ENCODE measurements around the gene NIP7.
"Not testable (repeated sequence)": the region's sequence is repeated elsewhere in the genome, so short reads cannot be mapped to it uniquely, and the experiment has no call there.

Gene NIP7

DNA sequence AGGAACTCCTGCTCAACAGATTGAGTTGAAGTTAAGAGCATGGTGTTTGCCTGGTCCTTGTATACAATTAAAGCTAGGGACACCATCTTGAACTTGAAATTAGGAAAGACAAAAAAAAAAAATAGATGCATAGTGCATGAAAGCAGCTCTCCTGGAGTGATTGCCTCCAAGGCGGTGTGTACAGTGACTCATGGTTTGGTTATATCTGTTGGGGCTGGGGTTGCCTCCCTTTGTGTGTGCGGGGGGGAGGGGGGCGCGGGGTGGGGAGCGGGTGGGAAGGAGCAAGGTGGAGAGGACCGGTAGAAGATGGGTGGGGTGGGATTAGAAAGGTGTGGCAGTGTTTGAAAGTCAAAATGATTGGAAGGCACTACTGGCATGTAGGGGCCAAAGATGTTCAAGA lies 8.7 kb downstream of the NIP7 start:
- no peak for DNase-seq

DNA sequence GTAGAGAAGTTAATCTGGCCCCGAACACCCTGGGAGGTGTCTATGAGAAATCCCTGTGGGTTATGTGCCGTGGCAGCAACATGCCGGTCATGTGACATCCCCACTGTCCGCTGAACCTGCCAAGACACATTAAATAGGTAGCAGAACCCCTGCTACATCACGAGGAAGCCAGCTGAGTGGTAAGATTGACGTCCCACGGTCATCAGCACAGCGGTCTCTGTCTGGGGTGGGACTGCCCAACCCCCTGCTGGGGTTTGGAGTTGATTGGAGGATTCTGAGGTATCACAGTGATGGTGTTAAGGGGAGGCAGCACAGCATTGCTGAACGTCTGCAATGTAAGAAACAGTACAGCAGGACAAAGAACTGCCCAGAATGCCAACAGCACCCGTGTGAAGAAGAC lies 10.0 kb downstream of the NIP7 start:
- DNase-seq: no peak

DNA sequence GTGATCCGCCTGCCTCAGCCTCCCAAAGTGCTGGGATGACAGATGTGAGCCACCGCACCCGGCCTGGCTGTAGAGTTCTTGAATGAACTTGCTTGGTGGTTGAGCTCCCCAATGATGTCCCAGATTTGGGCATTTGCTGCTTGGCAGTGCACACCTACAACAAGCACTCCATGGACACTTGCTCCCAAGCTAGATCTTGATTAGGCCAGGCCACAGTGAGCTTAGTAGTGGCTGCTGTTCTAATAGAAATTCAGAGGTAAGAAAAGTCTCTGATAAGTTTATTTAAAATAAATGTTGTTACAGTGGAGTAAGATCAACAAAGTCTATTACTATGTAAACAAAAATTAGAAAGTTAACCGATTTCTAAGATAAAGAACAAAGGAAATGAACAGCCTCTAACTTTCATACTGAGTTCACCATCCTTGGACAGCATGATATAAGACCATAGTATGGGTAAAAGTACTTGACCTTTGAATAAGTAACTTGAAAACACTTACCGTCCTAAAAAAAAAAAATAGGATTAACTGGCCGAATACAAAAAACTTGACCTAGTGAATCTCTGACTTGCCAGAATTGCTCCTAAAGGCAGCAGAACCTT lies 11.1 kb downstream of the NIP7 start:
- DNase-seq: no peak

- no peak for DNase-seq
Observed at GRCh38 chr16:69351309-69352027, 11.9 kb downstream of the NIP7 start, which contains the start of gene TMED6. Gene TMED6 (minus strand): TSS chr16:69351786. CDS start chr16:69351753, 33 bp downstream.

DNA sequence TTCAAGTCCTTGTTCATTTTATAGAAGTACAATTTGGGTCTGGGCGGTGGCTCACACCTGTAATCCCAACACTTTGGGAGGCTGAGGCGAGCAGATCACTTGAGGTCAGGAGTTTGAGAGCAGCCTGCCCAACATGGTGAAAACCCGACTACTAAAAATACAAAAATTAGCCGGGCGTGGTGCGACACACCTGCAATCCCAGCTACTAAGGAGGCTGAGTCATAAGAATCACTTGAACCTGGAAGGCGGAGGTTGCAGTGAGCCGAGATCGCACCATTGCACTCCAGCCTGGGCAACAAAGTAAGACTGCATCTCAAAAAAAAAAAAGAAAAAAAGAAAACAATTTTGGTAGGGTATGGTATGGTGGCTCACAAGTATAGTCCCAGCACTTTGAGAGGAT lies 20.5 kb downstream of the NIP7 start:
- DNase-seq: not testable (repeated sequence)

DNA sequence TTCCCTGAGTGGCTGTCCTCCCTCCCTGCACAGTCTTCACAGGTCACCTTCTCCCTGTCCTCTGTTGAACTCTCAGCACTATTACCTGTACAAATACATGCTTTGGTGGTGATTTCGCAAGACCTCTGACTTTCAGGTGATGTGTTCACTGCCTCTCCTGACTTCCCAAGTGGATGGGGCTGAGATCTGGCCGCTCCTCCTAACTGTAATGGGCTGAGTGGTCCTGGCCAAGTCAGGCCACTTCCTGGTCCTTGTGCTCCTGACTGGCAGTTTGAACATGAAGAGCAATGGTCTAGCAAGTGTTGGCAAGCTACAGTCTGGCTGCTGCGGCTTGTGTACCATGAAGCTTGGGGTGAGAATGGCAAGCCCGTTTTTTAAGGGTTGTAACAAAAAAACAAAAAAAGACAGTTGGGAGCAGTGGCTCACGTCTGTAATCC lies 23.7 kb downstream of the NIP7 start:
- DNase-seq: no peak

DNA sequence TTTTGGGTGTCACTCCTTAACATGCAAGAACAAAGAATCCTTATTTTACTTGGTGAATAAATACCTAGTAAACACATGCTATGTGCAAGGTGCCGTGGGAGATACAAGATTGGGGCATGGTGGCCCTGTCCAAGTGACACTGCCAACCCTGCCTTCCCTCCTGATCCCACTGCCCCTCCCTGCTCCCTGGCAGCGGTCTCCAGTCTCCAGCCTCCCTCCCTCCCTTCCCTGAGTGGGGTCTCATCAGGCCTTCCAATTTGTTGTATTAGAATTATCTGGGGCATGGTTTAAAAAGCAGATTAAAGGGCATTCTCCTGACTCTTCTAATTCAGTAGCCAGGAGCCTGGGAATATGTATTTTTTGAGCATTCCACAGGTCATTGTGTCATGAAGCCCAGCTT lies 24.5 kb downstream of the NIP7 start:
- no peak for DNase-seq

DNA sequence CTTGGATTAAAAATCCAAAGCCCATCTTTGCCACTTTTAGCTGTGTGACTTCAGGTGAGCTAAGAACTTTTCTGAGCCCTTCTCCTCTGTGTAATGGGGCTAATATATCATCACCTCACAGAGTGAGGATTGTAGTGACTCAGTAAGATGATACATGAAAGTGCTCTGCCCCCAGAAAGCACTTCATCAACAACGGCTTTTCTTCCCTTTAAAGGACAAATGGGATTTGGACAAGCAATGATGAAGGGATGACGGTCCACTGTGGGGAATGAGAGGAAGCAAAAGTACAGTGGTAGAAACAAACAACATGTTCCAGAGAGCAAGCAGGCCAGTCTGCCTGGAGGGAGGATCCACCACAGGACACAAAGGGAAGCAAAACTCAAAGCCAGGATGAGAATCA lies 26.3 kb downstream of the NIP7 start:
- no peak for DNase-seq

DNA sequence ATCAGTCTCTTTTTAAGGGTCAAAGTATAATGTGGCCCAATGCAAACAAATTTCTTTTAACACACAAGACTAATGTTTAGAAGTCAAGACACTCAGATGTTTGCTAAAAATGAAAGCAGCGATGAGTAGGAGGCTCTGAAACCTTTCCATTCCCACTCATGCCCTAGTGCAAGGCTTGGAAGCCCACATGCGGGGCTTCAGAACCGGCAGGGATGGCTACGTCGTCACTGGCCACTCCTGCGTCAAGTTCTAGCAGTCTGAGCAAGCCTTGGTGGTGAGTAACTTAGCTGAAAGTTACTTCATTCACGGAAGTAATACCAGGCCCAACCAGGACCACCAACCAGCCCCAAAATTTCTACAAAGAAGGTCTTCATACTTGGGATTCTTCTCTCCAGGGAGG lies 26.9 kb downstream of the NIP7 start:
- DNase-seq: no peak

DNA sequence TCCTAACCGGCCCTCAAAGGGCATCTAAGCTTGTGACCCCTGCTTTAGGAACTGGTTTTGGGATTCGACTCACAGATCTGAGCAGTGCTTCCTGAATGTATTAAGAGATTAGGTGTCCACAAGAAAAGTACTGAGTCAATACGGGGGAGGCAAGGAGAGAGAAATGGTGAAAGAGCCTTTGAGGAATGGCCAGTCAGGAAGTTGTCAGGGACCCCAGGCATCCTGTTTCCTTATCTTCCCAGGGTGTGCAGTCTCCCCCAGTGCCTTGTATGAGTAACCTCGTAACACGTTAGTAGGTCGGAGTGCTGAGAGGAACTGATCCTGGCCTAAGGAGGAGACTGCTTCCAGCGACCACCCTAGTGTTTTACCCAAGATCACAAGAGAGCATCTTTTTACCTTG lies 28.4 kb downstream of the NIP7 start:
- DNase-seq: no peak

- no peak for DNase-seq
Observed at GRCh38 chr16:69368866-69369265, 29.3 kb downstream of the NIP7 start.

GRCh38 chr16:69371564-69371963 lies 32.0 kb downstream of the NIP7 start:
- no peak for DNase-seq

DNA sequence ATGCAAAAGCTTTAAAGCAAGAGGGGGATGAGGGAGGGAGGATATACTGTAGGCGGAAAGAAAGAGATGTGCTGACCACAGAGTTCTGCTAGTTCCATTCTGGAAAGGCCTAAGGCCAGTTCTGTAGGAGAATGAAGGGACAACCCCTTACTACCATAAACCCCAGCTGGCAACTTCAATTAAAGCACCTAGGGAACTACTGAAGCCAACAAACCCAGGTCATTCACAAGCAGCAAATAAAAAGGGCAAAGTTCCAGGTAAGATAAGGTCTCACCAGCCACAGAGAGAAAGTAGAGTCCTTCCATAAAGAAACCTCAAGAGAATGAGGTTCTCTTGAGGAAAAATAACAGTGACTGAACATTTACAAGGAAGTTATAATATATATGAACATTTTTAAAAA lies 33.4 kb downstream of the NIP7 start:
- DNase-seq: no peak

GRCh38 chr16:69376393-69377059 lies 37.0 kb downstream of the NIP7 start:
- no peak for DNase-seq

DNA sequence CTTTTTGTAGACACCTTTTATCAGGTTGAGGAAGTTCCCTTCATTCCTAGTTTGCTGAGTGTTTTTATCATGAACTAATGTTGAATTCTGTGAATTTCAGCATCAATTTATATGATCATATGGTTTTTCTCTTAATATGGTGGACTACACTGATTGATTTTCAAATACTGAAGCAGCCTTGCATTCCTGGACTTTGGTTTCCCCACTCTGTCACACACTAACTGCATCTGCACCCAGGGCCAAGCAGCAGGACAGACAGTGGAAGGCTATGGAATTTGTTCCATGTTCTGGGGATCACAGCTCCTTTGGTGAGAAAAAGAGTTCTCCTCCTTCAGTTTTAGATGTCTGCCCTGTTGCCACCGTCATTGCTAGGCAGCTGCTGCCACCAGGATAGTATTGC lies 38.5 kb downstream of the NIP7 start:
- DNase-seq: no peak

- DNase-seq: no peak
Observed at GRCh38 chr16:69378760-69379159, 39.2 kb downstream of the NIP7 start.

- no peak for DNase-seq
Observed at GRCh38 chr16:69381231-69381630, 41.7 kb downstream of the NIP7 start.

DNA sequence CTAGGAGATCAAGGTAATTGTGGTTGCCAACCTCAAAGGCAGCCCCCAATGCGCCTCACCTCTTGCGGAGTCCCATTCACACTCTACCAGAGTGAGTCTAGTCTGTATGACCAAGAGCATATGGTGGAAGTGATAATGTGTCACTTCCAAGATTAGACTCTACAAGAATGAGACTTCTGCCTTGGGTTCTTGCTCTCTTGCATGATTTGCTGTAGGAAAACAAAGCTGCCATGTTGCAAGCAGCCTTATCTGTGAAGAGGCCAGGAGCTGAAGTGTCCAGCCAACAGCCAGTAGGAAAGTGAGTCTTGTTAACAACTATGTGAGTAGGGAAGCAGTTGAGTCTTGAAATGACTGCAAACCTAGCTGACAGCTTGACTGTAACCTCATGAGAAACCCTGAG lies 42.8 kb downstream of the NIP7 start:
- no peak for DNase-seq

GRCh38 chr16:69384974-69385373 lies 45.4 kb downstream of the NIP7 start:
- DNase-seq: no peak

DNA sequence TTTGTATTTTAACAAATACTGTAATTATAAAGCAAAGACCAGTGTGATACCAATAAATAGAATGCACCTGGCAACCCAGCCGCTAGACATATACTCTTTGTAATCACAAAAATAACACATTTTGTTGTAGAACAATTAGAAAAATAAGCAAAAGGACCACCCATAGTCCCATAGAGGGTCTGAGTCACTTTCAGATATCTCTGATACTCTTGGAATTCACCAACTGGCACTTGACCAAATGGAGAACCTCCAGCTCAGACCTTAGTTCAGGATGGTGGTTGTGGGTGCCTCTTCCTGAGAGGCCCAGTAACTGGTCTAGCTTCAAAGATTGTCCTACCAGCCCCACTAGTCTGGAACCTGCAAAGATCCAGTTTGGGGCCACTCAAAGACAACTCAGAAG lies 47.0 kb downstream of the NIP7 start:
- DNase-seq: no peak

All from DMS153 (cell line).